RWPE1 (cell line): ENCODE data around the gene HECTD4.

Source experiments
- CTCF ChIA-PET: fragments of 350-600 bp; sonication (Branson Sonifier 250); formaldehyde crosslinking; extraction: SDS; loops from one replicate; lab custom pipeline; 2021; lab: Yijun Ruan, JAX
- POLR2A ChIA-PET: fragments of 400-600 bp; formaldehyde crosslinking; extraction: SDS; loops from one replicate; lab custom pipeline; 2020; ENCODE audit warnings: antibody characterized with exemption; ENCODE audit not compliant: low non-redundant PET; lab: Yijun Ruan, JAX
- DNase-seq: peaks from one replicate; pipeline ENCODE4 v3.0.0; 2012; ENCODE audit warnings: low spot score
- H3K27ac ChIP-seq: fragments of 450-650 bp; 2 replicates; pipeline ENCODE4 v1.5.1; 2017
- CTCF ChIP-seq: fragments of 450-650 bp; conservative IDR thresholded peaks from 2 replicates; pipeline ENCODE4 v1.5.1; 2017; ENCODE audit warnings: low read depth, mild to moderate bottlenecking

The HECTD4 gene

DNA sequence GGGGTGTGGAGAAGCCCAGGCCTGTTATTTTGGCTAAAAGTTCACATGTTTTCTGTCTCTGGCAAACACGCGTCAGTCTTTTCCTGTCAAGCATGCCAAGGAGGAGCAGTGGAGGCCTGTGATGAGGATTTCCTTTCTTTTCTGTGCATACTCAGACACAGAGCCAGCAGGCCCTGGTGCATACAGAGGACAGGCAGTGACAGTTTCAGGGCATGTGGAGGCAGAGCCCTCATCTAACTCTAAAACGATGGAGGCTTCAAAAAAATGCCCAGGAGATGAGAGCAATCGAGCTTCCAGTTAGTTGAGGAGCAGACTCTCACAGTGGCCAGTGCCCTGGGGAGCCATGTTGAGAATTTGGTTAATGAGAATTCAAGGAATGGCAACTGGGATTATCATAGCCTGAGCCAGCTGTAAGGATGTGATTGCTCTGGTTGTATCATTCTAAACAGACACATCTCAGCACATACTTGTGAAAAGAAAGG, 190.3 kb downstream of the HECTD4 start:
- DNase-seq: no peak
- H3K27ac ChIP-seq: peak overlapping the region; percentile 81
- TF ChIP-seq CTCF: no peak
- CTCF ChIA-PET: interaction anchor here (1.5 kb wide), 1 partner anchor 195 kb away, joined by 3 read pairs; no protein-coding TSS in a partner anchor
- POLR2A ChIA-PET: no interaction called here

DNA sequence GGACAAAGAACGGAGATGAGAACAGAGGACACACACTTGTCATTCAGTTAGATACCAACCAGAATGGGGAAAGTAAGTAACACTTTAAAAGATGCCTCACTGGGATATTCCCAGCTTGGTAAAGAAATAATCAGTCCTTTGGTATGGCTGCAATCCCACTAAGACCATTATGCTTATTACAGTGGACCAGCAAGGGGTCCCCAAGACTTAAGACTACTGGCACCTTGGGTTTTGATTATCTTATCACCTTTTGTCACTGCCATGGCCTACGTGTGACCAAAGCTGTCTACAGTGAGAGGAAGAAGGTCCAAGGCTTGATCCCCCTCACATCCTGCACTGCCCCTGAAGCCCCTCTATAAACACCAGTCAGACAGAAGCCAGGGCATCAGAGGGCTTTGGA, 191.0 kb downstream of the HECTD4 start:
- TF ChIP-seq CTCF: no peak
- ChIA-PET CTCF (no interaction called here), POLR2A (no interaction called here)
- H3K27ac ChIP-seq: peak overlapping the region; percentile 81
- DNase-seq: no peak

DNA sequence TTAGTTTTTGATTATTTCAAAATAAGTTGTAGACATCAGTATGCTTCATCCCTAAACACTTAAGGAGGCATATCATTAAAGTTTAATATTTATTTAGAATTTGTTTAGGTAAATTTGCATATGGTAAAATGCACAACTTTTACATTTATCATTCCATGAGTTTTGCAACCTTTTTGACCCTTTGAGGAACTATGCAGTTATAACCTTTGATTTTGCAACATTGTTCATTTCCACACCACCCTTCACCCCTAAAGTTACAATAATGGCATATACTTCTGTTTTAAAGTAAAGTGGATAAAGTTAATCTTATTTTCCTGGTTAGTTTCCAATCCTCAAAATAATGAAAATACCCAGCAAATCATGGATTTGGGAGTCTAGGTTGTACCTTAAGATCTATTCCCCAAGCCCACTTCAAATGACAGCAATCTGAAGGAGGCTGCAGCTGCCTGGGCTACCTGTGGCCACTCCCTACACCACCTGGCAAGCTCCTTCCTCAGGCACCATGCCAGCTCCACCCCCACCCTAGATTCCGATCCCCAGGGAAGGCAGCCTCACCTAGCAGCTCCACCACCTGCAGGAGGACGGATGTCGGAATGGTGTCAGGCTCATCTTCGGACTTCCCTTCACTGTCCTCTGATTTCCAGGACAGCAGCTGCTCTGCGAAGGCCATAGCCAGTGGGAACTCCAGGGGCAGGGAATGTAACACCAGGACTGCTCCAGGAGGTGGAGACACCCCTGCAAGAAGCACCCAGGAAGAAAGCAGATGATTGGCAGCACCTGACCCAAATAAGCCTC, 191.8 kb downstream of the HECTD4 start:
- CTCF ChIA-PET: interaction anchor here (0.9 kb wide), 1 partner anchor 9 kb away, joined by 3 read pairs; no protein-coding TSS in a partner anchor
- DNase-seq: peak; percentile 84
- no peak for TF ChIP-seq CTCF
- peak overlapping the region; percentile 81 for H3K27ac ChIP-seq
- POLR2A ChIA-PET: no interaction called here

GRCh38 chr12:112188130-112188830, 194.0 kb downstream of the HECTD4 start:
- CTCF ChIA-PET: interaction anchor here (0.6 kb wide), 1 partner anchor 15 kb away, joined by 3 read pairs; no protein-coding TSS in a partner anchor
- POLR2A ChIA-PET: no interaction called here

DNA sequence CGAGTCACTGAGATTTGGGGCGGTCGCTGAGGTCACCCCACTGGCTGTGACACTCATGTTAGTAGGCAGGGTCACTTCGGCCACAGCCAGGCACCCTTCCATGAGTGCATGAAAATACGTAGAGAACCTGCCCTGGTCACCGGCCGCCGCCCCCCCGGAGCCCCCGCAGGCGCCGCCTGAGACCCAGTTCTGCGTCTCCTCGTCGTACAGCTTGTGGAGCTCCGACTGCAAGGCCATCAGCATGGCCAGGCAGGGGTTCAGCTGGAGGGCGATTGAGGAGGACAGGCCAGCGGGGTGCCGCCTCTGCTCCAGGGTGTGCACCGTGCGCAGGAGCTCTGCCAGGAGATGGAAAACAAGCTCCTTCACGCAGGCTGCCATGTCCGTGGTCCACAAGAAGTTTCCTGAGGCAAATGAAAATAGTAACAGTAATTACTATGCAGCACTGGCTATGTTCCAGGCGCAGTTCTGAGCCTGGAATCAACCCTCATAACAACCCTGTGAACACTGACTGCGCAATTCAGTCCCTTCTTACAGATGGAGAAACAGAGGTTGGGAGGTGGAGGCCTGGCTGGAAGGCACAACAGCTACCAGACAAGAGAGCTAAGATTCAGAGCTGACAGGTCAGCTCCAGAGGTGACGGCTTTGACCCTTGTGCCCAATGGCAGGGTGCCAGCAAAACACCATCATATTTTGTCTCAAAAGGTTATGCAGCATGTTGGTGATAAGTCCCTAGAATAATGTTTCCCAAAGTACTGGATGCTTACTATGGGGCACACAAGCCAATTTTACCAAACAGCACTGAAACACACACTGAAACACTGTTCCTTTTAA, 196.9 kb downstream of the HECTD4 start:
- no peak for TF ChIP-seq CTCF
- CTCF ChIA-PET: interaction anchor here (0.8 kb wide), 1 partner anchor 13 kb away, joined by 4 read pairs; no protein-coding TSS in a partner anchor
- POLR2A ChIA-PET: no interaction called here
- no peak overlapping the region for H3K27ac ChIP-seq
- no peak for DNase-seq

More at GRCh38 chr12:112188130-112188830, 194.0 kb downstream of the HECTD4 start:
- TF ChIP-seq CTCF: no peak
- no peak for DNase-seq
- H3K27ac ChIP-seq: no peak overlapping the region
